Transverse colon (tissue), 4 donors: ENCODE results near the gene SENP6. TPM values are rescaled to one million over a fixed set of nuclear protein-coding genes. Genes with fewer than 3 reads are reported as not detected.

Experiments
- DNase-seq: peaks from one replicate; pipeline ENCODE4 v3.0.0-alpha.2; 2019
- H3K27ac ChIP-seq, 4 donors: fragments of 200-600 bp; sonication (generic); 2 replicates each; pipeline ENCODE4 v1.5.1; 2016 to 2018; ENCODE audit warnings: inconsistent platforms in 4 of 4
- H3K27me3 ChIP-seq: fragments of 200-600 bp; sonication (generic); 2 replicates; pipeline ENCODE4 v1.5.1; 2017; ENCODE audit warnings: inconsistent platforms
- H3K36me3 ChIP-seq, 4 donors: fragments of 200-600 bp; sonication (generic); 2 replicates each; pipeline ENCODE4 v1.5.1; 2017 to 2019; ENCODE audit warnings: inconsistent platforms in 4 of 4
- H3K4me1 ChIP-seq, 4 donors: fragments of 200-600 bp; sonication (generic); 2 replicates each; pipeline ENCODE4 v1.5.1; 2017 to 2020; ENCODE audit warnings: inconsistent platforms in 4 of 4
- H3K4me3 ChIP-seq, 4 donors: fragments of 200-600 bp; sonication (generic); 1 replicate in 1 of 4; 2 replicates in 3 of 4; pipeline versions ENCODE4 v1.5.1 to v1.6.1; 2017 to 2019; ENCODE audit warnings: inconsistent platforms in 4 of 4
- H3K9me3 ChIP-seq, 2 donors: fragments of 200-600 bp; sonication (generic); 2 replicates each; pipeline ENCODE4 v1.5.1; 2017 to 2019; ENCODE audit warnings: inconsistent platforms in 2 of 2
- EP300 ChIP-seq: sonication (generic); formaldehyde crosslinking; IDR thresholded peaks from one replicate; pipeline ENCODE4 v1.6.1; 2017; ENCODE audit warnings: antibody characterized with exemption, low read depth
- POLR2A ChIP-seq: fragments of 450-650 bp; IDR thresholded peaks from one replicate; pipeline ENCODE4 v1.6.1; 2016; ENCODE audit warnings: antibody characterized with exemption, mild to moderate bottlenecking, moderate library complexity
- POLR2AphosphoS5 ChIP-seq, 3 donors: sonication (generic); formaldehyde crosslinking; IDR thresholded peaks; one replicate each; pipeline ENCODE4 v1.6.1; 2016; ENCODE audit warnings: antibody characterized with exemption in 3 of 3
- WGBS, 2 donors: methylation state at CpG; one replicate each; pipeline ENCODE4 v1.1.5; 2018; ENCODE audit warnings: low coverage in 1 of 2; 5-methylcytosine and 5-hydroxymethylcytosine counted together
- in situ Hi-C, 4 donors: fragments of 200-750 bp; cut with MboI; loops; one replicate each; pipeline versions ENCODE4 v1.15.0 to v1.15.1; 2017; ENCODE audit warnings: low sequenced_read_pairs in 3 of 4, low pct_ligation_motif_present in 1 of 4, low pct_unique_long_range_greater_than_20kb in 1 of 4
- intact Hi-C: fragments of 100-400 bp; cut with DNase I; formaldehyde crosslinking; loops from one replicate; pipeline ENCODE4 v1.15.1; 2023; ENCODE audit warnings: low total_unique reads
- total RNA-seq, 4 donors: library from RNA; depleted of rRNA; stranded (reverse); fragments of >200 nt; gene quantifications; one replicate each; pipeline ENCODE4 v1.1.0, GENCODE V29; 2016
- TF ChIP-seq, protein P1 (sequence below), 5 experiments: fragments of 200-600 bp in 3 of 5; fragments of 450-650 bp in 2 of 5; sonication (generic) in 3 of 5; IDR thresholded peaks; 1 replicate in 2 of 5; 2 replicates in 3 of 5; pipeline ENCODE4 v1.5.1; 2016 to 2017; ENCODE audit warnings: antibody characterized with exemption in 5 of 5, inconsistent platforms in 3 of 5, mild to moderate bottlenecking in 2 of 5, moderate library complexity in 1 of 5

The SENP6 gene
- total RNA-seq, 4 donors from 2014 or later, result 59.1 to 136 (median 107) TPM

DNA sequence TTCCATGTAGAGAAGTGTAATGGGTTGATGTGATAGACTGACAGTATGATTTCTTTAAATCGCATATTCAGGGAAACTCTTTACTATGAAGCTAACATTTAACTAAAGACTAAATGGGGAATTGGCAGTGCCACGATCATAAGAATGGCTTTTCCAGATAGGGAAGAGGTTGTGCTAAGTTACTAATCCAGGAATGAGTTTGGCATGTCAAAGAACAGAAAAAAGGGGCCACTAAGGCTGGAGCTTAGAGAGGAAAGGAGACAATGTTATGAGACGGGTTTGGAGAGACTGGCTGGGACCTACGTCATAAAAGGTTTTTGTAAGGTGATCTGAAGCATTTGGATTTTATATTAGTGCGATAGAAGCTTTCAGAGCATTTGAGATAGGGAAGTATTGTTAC is 40.6 kb downstream of the SENP6 start:
- DNase-seq, result no peak
- no peaks in the 10 kb centered on the region for H3K4me1 ChIP-seq
- WGBS, 2 donors, result 92 to 93% methylated on average over 5 of the region's 5 CpGs
- peaks cover 0 to 12% (median 5%) of the 10 kb centered on the region in 4 donors for H3K36me3 ChIP-seq
- intact Hi-C loops, result no loop called here
- TF ChIP-seq POLR2AphosphoS5 (IDR thresholded peaks at IDR 0.05), result no peak
- TF ChIP-seq EP300, result no peak
- no peak for TF ChIP-seq POLR2A
- TF ChIP-seq, protein P1, sequence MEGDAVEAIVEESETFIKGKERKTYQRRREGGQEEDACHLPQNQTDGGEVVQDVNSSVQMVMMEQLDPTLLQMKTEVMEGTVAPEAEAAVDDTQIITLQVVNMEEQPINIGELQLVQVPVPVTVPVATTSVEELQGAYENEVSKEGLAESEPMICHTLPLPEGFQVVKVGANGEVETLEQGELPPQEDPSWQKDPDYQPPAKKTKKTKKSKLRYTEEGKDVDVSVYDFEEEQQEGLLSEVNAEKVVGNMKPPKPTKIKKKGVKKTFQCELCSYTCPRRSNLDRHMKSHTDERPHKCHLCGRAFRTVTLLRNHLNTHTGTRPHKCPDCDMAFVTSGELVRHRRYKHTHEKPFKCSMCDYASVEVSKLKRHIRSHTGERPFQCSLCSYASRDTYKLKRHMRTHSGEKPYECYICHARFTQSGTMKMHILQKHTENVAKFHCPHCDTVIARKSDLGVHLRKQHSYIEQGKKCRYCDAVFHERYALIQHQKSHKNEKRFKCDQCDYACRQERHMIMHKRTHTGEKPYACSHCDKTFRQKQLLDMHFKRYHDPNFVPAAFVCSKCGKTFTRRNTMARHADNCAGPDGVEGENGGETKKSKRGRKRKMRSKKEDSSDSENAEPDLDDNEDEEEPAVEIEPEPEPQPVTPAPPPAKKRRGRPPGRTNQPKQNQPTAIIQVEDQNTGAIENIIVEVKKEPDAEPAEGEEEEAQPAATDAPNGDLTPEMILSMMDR (IDR thresholded peaks at IDR 0.05), result no peak
- no peak overlapping the region for H3K4me3 ChIP-seq
- no peaks in the 10 kb centered on the region for H3K9me3 ChIP-seq
- in situ Hi-C loops, result no loop called here
- H3K27ac ChIP-seq, result no peak overlapping the region
- no peaks in the 10 kb centered on the region for H3K27me3 ChIP-seq

DNA sequence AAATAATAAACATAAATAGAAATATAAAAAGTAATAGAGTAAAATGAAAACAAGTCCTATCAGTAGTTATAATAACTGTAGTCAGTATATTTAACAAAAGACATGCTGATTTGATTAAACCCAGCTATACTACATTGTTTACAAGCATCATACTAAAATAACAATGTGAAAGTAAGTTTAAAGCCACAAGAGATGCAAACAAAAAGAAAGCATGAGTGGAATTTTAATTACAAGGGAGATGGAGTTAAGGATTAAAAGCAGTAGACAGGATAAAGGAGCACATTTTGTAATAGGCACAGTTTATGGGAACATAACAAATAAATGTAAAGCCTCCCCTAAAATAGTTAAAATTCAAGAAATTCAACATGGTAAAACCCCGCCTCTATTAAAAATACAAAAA is 41.5 kb downstream of the SENP6 start:
- Histone ChIP-seq H3K36me3 (peaks cover 0 to 19% (median 5%) of the 10 kb centered on the region in 4 donors), H3K4me1 (no peaks in the 10 kb centered on the region), H3K27me3 (no peaks in the 10 kb centered on the region), H3K27ac (no peak overlapping the region), H3K9me3 (no peaks in the 10 kb centered on the region), H3K4me3 (no peak overlapping the region)
- intact Hi-C loops (no loop called here), in situ Hi-C loops (no loop called here)
- WGBS, 2 donors, result 96 to 100% methylated on average over 1 of the region's 1 CpG
- TF ChIP-seq EP300, result no peak
- no peak for TF ChIP-seq POLR2A
- no peak for TF ChIP-seq POLR2AphosphoS5 (IDR thresholded peaks at IDR 0.05)
- TF ChIP-seq, protein P1 (IDR thresholded peaks at IDR 0.05), result no peak
- DNase-seq, result no peak

DNA sequence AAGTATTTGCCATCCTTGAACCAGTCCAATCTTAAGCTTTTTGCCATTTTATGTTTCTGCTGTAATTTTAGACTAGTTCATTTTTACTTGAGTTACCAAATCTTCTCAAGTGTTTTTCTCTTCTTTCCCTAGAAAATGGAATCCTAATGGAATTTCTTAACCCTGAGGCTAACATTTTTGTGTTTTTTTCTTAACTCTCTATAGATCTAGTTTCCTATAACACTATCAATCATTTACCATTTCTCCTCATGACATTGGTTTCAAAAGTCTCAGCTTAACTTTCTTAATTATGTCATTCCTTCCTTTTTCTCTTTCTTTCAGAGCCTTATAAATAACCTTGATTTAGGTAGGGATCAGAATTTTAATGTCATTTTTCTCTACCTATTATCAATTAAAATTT is 54.8 kb downstream of the SENP6 start:
- Histone ChIP-seq H3K4me1 (peaks cover 0 to 14% (median 6%) of the 10 kb centered on the region in 4 donors), H3K9me3 (no peaks in the 10 kb centered on the region), H3K27me3 (no peaks in the 10 kb centered on the region), H3K4me3 (no peak overlapping the region), H3K36me3 (peaks cover 0 to 32% (median 13%) of the 10 kb centered on the region in 4 donors), H3K27ac (no peak overlapping the region)
- TF ChIP-seq POLR2A (no peak), EP300 (no peak), POLR2AphosphoS5 (IDR thresholded peaks at IDR 0.05) (no peak)
- TF ChIP-seq, protein P1 (IDR thresholded peaks at IDR 0.05), result no peak
- intact Hi-C loops (no loop called here), in situ Hi-C loops (no loop called here)
- no peak for DNase-seq

DNA sequence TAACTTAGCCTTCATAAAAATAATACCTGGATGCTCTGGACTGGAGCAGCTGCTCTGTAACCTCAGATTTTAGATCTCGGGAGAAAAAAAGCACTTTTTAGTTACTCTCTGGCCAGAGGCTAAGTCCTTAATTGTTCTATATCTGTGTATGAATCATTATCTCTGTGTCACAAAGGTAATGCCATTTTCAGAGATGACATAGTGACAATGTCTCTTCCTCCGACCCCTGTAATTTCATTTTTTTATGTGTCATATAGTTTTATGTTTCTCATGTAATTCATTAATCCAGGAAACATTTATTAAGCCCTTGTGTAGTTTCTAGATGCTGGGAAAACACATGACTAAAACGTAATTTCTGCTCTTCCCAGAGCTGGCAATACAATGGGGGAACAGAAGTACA is 55.6 kb downstream of the SENP6 start:
- intact Hi-C loops, result no loop called here
- in situ Hi-C loops, result no loop called here
- DNase-seq, result no peak
- no peak overlapping the region for H3K27ac ChIP-seq
- H3K4me1 ChIP-seq, result peaks cover 0 to 14% (median 6%) of the 10 kb centered on the region in 4 donors
- H3K4me3 ChIP-seq, result no peak overlapping the region
- 36 to 50% methylated on average over 3 of the region's 3 CpGs for WGBS, 2 donors
- peaks cover 0 to 30% (median 13%) of the 10 kb centered on the region in 4 donors for H3K36me3 ChIP-seq
- TF ChIP-seq, protein P1 (IDR thresholded peaks at IDR 0.05), result no peak
- TF ChIP-seq POLR2A, result no peak
- no peak for TF ChIP-seq EP300
- TF ChIP-seq POLR2AphosphoS5 (IDR thresholded peaks at IDR 0.05), result no peak
- H3K9me3 ChIP-seq, result no peaks in the 10 kb centered on the region
- no peaks in the 10 kb centered on the region for H3K27me3 ChIP-seq
